K562 (cell line): ENCODE measurements around the gene CDK5R1. TPM values are rescaled to one million over a fixed set of nuclear protein-coding genes. Genes with fewer than 3 reads are reported as not detected.

Source experiments
- ATAC-seq: fragments of 200-7000 bp; cut with Tn5 transposase; 3 replicates; pipeline ENCODE4 v1.9.1; 2020; ENCODE audit warnings: moderate library complexity
- BruUV-seq: library from RNA; stranded (reverse); fragments of 400-500 nt; replicated peaks from 2 replicates; lab custom pipeline; 2021; lab: Mats Ljungman, UMichigan
- CTCF ChIA-PET: fragments of 300-600 bp; formaldehyde crosslinking; extraction: SDS; loops from one replicate; lab custom pipeline; 2021; ENCODE audit warnings: low intra/inter-chr PET ratio; lab: Yijun Ruan, JAX
- POLR2A ChIA-PET: fragments of 300-600, 350-650 bp; sonication (Branson Sonifier 250); formaldehyde crosslinking; extraction: SDS; loops from one replicate; lab custom pipeline; 2021; ENCODE audit warnings: antibody characterized with exemption, inconsistent platforms; lab: Yijun Ruan, JAX
- DNase-seq, 4 experiments: peaks; one replicate each; pipeline versions ENCODE4 v3.0.0 to v3.0.0-alpha.2; 2011 to 2018; ENCODE audit warnings: low spot score in 3 of 4, mixed read lengths in 3 of 4; ENCODE audit errors: extremely low read depth in 1 of 4
- FAIRE-seq: peaks from 2 replicates; lab custom pipeline; 2011; peaks lifted over from hg19 to GRCh38; lab: Jason Lieb, UNC
- H2AFZ ChIP-seq: 2 replicates; pipeline ENCODE4 v1.6.0; 2011; ENCODE audit warnings: low read depth, low read length, control low read depth, inconsistent platforms
- H3K27ac ChIP-seq: fragments of 200-600 bp; 3 replicates; pipeline ENCODE4 v1.8.0; 2011; ENCODE audit warnings: low read depth, mild to moderate bottlenecking, control low read depth, inconsistent platforms, low read length, moderate library complexity, mixed read lengths; ENCODE audit errors: extremely low read depth
- H3K27me3 ChIP-seq, 2 experiments: fragments of 300-600 bp in 1 of 2; 2 replicates in 1 of 2; 3 replicates in 1 of 2; pipeline versions ENCODE4 v1.6.0 to v1.8.0; 2011; ENCODE audit warnings: inconsistent platforms in 2 of 2, low read length in 2 of 2, mild to moderate bottlenecking in 1 of 2, mixed read lengths in 1 of 2, moderate library complexity in 1 of 2; ENCODE audit not compliant: control insufficient read depth in 2 of 2, insufficient read depth in 2 of 2
- H3K36me3 ChIP-seq: fragments of 300-600 bp; 3 replicates; pipeline ENCODE4 v1.8.0; 2011; ENCODE audit warnings: mild to moderate bottlenecking, low read length, inconsistent platforms; ENCODE audit not compliant: control insufficient read depth, insufficient read depth
- H3K4me1 ChIP-seq, 2 experiments: fragments of 200-600 bp in 1 of 2; replicated peaks in 1 of 2; 2 replicates in 1 of 2; 3 replicates in 1 of 2; pipeline versions ENCODE4 v1.5.1 to v1.8.0; 2011; ENCODE audit warnings: inconsistent platforms in 2 of 2, low read length in 2 of 2, mild to moderate bottlenecking in 1 of 2, mixed read lengths in 1 of 2, moderate library complexity in 1 of 2; ENCODE audit not compliant: control insufficient read depth in 2 of 2, insufficient read depth in 2 of 2
- H3K4me2 ChIP-seq: 2 replicates; pipeline ENCODE4 v1.6.1; 2011; ENCODE audit warnings: low read length, control low read depth, inconsistent platforms, mixed read lengths; ENCODE audit not compliant: insufficient read depth
- H3K4me3 ChIP-seq: fragments of 200-600 bp; sonication (generic), shearing (Covaris generic); 2 replicates; pipeline ENCODE4 v1.5.1; 2016; ENCODE audit warnings: control low read depth, inconsistent platforms
- H3K79me2 ChIP-seq: fragments of 200-600 bp; 3 replicates; pipeline ENCODE4 v1.8.0; 2011; ENCODE audit warnings: low read length, inconsistent platforms; ENCODE audit not compliant: control insufficient read depth, insufficient read depth
- H3K9ac ChIP-seq, 2 experiments: 2 replicates each; pipeline versions ENCODE4 v1.6.0 to v1.6.1; 2011; ENCODE audit warnings: low read depth in 2 of 2, low read length in 2 of 2, control low read depth in 1 of 2, inconsistent platforms in 1 of 2, mild to moderate bottlenecking in 1 of 2, mixed read lengths in 1 of 2; ENCODE audit not compliant: insufficient read depth in 1 of 2
- H3K9me1 ChIP-seq: one replicate; pipeline ENCODE4 v1.6.0; 2011; ENCODE audit warnings: inconsistent platforms, mild to moderate bottlenecking, low read length, moderate library complexity; ENCODE audit not compliant: control insufficient read depth, insufficient read depth
- H3K9me3 ChIP-seq: replicated peaks from 2 replicates; pipeline ENCODE4 v1.5.1; 2011; ENCODE audit warnings: low read depth, low read length, inconsistent platforms; ENCODE audit not compliant: control insufficient read depth, insufficient read depth
- H4K20me1 ChIP-seq: replicated peaks from 2 replicates; pipeline ENCODE4 v1.6.1; 2011; ENCODE audit warnings: low read length, inconsistent platforms, mixed read lengths; ENCODE audit not compliant: control insufficient read depth, insufficient read depth
- ATF7 ChIP-seq: fragments of 450-650 bp; IDR thresholded peaks from 2 replicates; pipeline ENCODE4 v1.7.1; 2014; ENCODE audit warnings: mild to moderate bottlenecking, moderate library complexity
- CBFA2T3 ChIP-seq: fragments of 450-650 bp; IDR thresholded peaks from 2 replicates; pipeline ENCODE4 v1.6.1; 2017
- EZH2 ChIP-seq: IDR thresholded peaks from 2 replicates; pipeline ENCODE4 v1.6.1; 2012; ENCODE audit warnings: low read depth, mild to moderate bottlenecking, inconsistent platforms, low read length, borderline replicate concordance
- HBP1 ChIP-seq: fragments of 450-650 bp; formaldehyde crosslinking; IDR thresholded peaks from 2 replicates; pipeline ENCODE4 v1.4.0; 2022; ENCODE audit warnings: missing genetic modification characterization
- HDAC2 ChIP-seq: fragments of 450-650 bp; IDR thresholded peaks from 2 replicates; pipeline ENCODE4 v1.6.1; 2016; ENCODE audit warnings: mild to moderate bottlenecking
- HDGF ChIP-seq: fragments of 450-650 bp; IDR thresholded peaks from 2 replicates; pipeline ENCODE4 v1.6.1; 2016
- KDM2B ChIP-seq: fragments of 250-450 bp; sonication (Bioruptor Pico); IDR thresholded peaks from 2 replicates; pipeline ENCODE4 v1.8.0; 2021; ENCODE audit warnings: mild to moderate bottlenecking, moderate library complexity
- RBM39 ChIP-seq: fragments of 200-400 bp; formaldehyde crosslinking; optimal IDR thresholded peaks from 2 replicates; pipeline ENCODE3; 2018; ENCODE audit warnings: low read depth, low read length
- SMAD4 ChIP-seq: fragments of 250-450 bp; sonication (Bioruptor Pico); conservative IDR thresholded peaks from 2 replicates; pipeline ENCODE4 v1.8.0; 2021; ENCODE audit warnings: inconsistent platforms, mild to moderate bottlenecking, moderate library complexity
- STAG1 ChIP-seq: sonication (generic); formaldehyde crosslinking; IDR thresholded peaks from 2 replicates; pipeline ENCODE4 v1.5.0; 2020; ENCODE audit warnings: missing genetic modification reagents, borderline replicate concordance
- TEAD4 ChIP-seq, 2 experiments: sonication (generic) in 1 of 2; formaldehyde crosslinking in 1 of 2; IDR thresholded peaks; 2 replicates each; pipeline versions ENCODE4 v1.6.1 to v1.8.0; 2012 to 2022; ENCODE audit warnings: borderline replicate concordance in 1 of 2, inconsistent platforms in 1 of 2, low read length in 1 of 2, mild to moderate bottlenecking in 1 of 2, missing genetic modification reagents in 1 of 2
- ZNF274 ChIP-seq: IDR thresholded peaks from 2 replicates; pipeline ENCODE4 v1.6.1; 2011; ENCODE audit warnings: low read depth, mild to moderate bottlenecking, low read length, moderate library complexity, borderline replicate concordance
- ZNF347 ChIP-seq: fragments of 450-650 bp; formaldehyde crosslinking; IDR thresholded peaks from 2 replicates; pipeline ENCODE4 v1.4.0; 2020; ENCODE audit warnings: low read depth, mild to moderate bottlenecking, moderate library complexity
- ZNF778 ChIP-seq: fragments of 450-650 bp; formaldehyde crosslinking; IDR thresholded peaks from 2 replicates; pipeline ENCODE4 v1.4.0; 2020; ENCODE audit warnings: mild to moderate bottlenecking, moderate library complexity
- WGBS: fragments of 100-300 bp; shearing (Covaris generic); methylation state at CpG from one replicate; pipeline ENCODE4 v1.1.6; 2016; ENCODE audit warnings: low coverage, mixed read lengths; ENCODE audit not compliant: insufficient coverage; ENCODE audit errors: missing lambda C conversion rate; 5-methylcytosine and 5-hydroxymethylcytosine counted together
- in situ Hi-C: fragments of 300-500 bp; cut with MboI; formaldehyde crosslinking; loops from 4 replicates; pipeline ENCODE4 v1.15.0; 2018; ENCODE audit warnings: inconsistent platforms, mixed read lengths
- intact Hi-C: fragments of 100-400 bp; cut with micrococcal nuclease; formaldehyde crosslinking; loops from 2 replicates; pipeline ENCODE4 v1.14.2; 2022
- polyA plus RNA-seq, 8 experiments: library from polyadenylated mRNA; depleted of rRNA in 4 of 8; stranded (reverse) in 5 of 8; unstranded in 3 of 8; fragments of >200 nt; fragmentation: Nextera tagmentation in 2 of 8; fragmentation: Illumina TruSeq in 1 of 8; extraction: Ambion mirVana in 2 of 8; extraction: Trizol in 1 of 8; gene quantifications; 2 replicates each; pipeline versions ENCODE4 v1.2.1 to v1.2.3, GENCODE V29; 2011 to 2014; ENCODE audit warnings: inconsistent platforms in 1 of 8, missing spikeins in 1 of 8
- total RNA-seq, 7 experiments: library from RNA; depleted of rRNA in 6 of 7; stranded (reverse); fragments of >200 nt in 6 of 7; fragmentation: Illumina TruSeq in 2 of 7; extraction: Trizol in 2 of 7; gene quantifications; 2 replicates each; pipeline versions ENCODE4 v1.2.1 to v1.2.3, GENCODE V29; 2011 to 2021; ENCODE audit warnings: low replicate concordance in 1 of 7
- TF ChIP-seq, protein P1 (sequence below): fragments of 250-450 bp; sonication (Bioruptor Pico); IDR thresholded peaks from 2 replicates; pipeline ENCODE4 v1.5.0; 2020; ENCODE audit warnings: mild to moderate bottlenecking
- TF ChIP-seq, protein P2 (sequence below): fragments of 450-650 bp; IDR thresholded peaks from 2 replicates; pipeline ENCODE4 v1.6.1; 2016; ENCODE audit warnings: low read depth, mild to moderate bottlenecking, moderate library complexity
- TF ChIP-seq, protein P3 (sequence below): sonication (generic); formaldehyde crosslinking; IDR thresholded peaks from 2 replicates; pipeline ENCODE4 v1.4.0; 2020; ENCODE audit warnings: mild to moderate bottlenecking, missing genetic modification reagents

Gene CDK5R1
- total and polyA plus RNA-seq, 9 of the 15 experiments (the other 6 are each of a cell fraction or from before 2014, with no cell fraction given): 0.10 to 4.8 (median 2.3) TPM

DNA sequence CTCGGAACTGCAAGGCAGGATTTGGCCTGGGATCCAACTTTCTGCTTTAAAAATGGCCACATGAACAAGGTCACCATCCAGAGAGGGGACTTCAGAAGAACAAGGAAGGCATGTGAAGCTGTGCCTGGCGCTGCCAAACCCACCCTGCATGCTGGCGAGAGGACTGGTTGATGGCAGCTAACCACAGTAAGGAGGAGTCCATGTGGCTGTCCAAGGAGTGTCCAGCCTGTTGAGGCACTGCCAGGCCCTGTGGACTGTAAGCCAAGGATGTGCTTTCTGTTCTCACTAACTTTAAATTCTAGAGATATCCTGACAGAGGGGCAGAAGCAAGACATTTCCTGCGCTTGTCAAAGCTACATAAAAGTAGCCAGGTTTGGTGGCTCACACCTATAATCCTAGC lies 40.4 kb downstream of the CDK5R1 start:
- no peak overlapping the region for H3K4me3 ChIP-seq
- 79% methylated on average over 4 of the region's 4 CpGs for WGBS
- no peak overlapping the region for H3K4me2 ChIP-seq
- H3K27ac ChIP-seq: no peak overlapping the region
- no peaks in the 10 kb centered on the region for H4K20me1 ChIP-seq
- BruUV-seq: no TSS peak
- H3K36me3 ChIP-seq: no peaks in the 10 kb centered on the region; the same call in 2 of the 3 replicates
- H3K79me2 ChIP-seq: no peaks in the 10 kb centered on the region
- in situ Hi-C loops: no loop called here
- ATAC-seq: no peak
- H3K9me1 ChIP-seq: no peaks in the 10 kb centered on the region
- no peak overlapping the region for H2AFZ ChIP-seq
- H3K27me3 ChIP-seq: no peaks in the 10 kb centered on the region
- ChIA-PET CTCF (no interaction called here), POLR2A (no interaction called here)
- no peaks in the 10 kb centered on the region for H3K9me3 ChIP-seq
- intact Hi-C loops: no loop called here
- DNase-seq: no peak
- H3K4me1 ChIP-seq: peaks cover 2 to 8% of the 10 kb centered on the region in 2 experiments; a peak in 2 of 5 replicates
- peak overlapping the region in 1 of 2 experiments; percentile 76; a peak in 2 of 4 replicates for H3K9ac ChIP-seq
- no peak for FAIRE-seq
- TF ChIP-seq HDGF (no peak), KDM2B (no peak), HBP1 (CRISPR knock-in tag) (no peak), ZNF347 (CRISPR knock-in tag) (no peak), HDAC2 (no peak), CBFA2T3 (no peak), TEAD4 (IDR thresholded peaks at IDR 0.05; ENCODE audit: low read length) (no peak), TEAD4 (CRISPR knock-in tag; IDR thresholded peaks at IDR 0.05; ENCODE audit: borderline replicate concordance) (no peak), EZH2 (no peak), SMAD4 (CRISPR knock-in tag) (no peak), ZNF778 (CRISPR knock-in tag) (no peak), STAG1 (CRISPR knock-in tag) (no peak), RBM39 (no peak), ATF7 (no peak), ZNF274 (no peak)
- TF ChIP-seq, protein P1, sequence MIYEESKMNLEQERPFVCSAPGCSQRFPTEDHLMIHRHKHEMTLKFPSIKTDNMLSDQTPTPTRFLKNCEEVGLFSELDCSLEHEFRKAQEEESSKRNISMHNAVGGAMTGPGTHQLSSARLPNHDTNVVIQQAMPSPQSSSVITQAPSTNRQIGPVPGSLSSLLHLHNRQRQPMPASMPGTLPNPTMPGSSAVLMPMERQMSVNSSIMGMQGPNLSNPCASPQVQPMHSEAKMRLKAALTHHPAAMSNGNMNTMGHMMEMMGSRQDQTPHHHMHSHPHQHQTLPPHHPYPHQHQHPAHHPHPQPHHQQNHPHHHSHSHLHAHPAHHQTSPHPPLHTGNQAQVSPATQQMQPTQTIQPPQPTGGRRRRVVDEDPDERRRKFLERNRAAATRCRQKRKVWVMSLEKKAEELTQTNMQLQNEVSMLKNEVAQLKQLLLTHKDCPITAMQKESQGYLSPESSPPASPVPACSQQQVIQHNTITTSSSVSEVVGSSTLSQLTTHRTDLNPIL (CRISPR knock-in tag): no peak
- TF ChIP-seq, protein P2, sequence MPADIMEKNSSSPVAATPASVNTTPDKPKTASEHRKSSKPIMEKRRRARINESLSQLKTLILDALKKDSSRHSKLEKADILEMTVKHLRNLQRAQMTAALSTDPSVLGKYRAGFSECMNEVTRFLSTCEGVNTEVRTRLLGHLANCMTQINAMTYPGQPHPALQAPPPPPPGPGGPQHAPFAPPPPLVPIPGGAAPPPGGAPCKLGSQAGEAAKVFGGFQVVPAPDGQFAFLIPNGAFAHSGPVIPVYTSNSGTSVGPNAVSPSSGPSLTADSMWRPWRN: no peak
- TF ChIP-seq, protein P3, sequence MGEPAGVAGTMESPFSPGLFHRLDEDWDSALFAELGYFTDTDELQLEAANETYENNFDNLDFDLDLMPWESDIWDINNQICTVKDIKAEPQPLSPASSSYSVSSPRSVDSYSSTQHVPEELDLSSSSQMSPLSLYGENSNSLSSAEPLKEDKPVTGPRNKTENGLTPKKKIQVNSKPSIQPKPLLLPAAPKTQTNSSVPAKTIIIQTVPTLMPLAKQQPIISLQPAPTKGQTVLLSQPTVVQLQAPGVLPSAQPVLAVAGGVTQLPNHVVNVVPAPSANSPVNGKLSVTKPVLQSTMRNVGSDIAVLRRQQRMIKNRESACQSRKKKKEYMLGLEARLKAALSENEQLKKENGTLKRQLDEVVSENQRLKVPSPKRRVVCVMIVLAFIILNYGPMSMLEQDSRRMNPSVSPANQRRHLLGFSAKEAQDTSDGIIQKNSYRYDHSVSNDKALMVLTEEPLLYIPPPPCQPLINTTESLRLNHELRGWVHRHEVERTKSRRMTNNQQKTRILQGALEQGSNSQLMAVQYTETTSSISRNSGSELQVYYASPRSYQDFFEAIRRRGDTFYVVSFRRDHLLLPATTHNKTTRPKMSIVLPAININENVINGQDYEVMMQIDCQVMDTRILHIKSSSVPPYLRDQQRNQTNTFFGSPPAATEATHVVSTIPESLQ (CRISPR knock-in tag): no peak
